MM.1S (cell line): ENCODE measurements around the gene AP2A2.

Experiments
- DNase-seq: peaks from one replicate; pipeline ENCODE4 v3.0.0-alpha.2; 2015
- H2AFZ ChIP-seq: fragments of 300-600 bp; sonication (generic); 2 replicates; pipeline ENCODE4 v1.6.0; 2016; ENCODE audit warnings: antibody characterized with exemption, low read length
- H3F3A ChIP-seq: fragments of 300-600 bp; sonication (generic); 2 replicates; pipeline ENCODE4 v1.6.1; 2016; ENCODE audit warnings: mild to moderate bottlenecking, antibody characterized with exemption, low read length, moderate library complexity, mixed read lengths; ENCODE audit not compliant: insufficient read depth
- H3K27ac ChIP-seq: fragments of 300-600 bp; sonication (generic); 2 replicates; pipeline ENCODE4 v1.5.1; 2016; ENCODE audit warnings: mild to moderate bottlenecking, low read length
- H3K27me3 ChIP-seq: fragments of 300-600 bp; sonication (generic); replicated peaks from 2 replicates; pipeline ENCODE4 v1.6.0; 2016; ENCODE audit warnings: low read length; ENCODE audit not compliant: insufficient read depth
- H3K36me3 ChIP-seq: fragments of 300-600 bp; sonication (generic); replicated peaks from 2 replicates; pipeline ENCODE4 v1.6.1; 2016; ENCODE audit warnings: mild to moderate bottlenecking, low read length, mixed read lengths; ENCODE audit not compliant: insufficient read depth
- H3K4me1 ChIP-seq: fragments of 300-600 bp; sonication (generic); 2 replicates; pipeline ENCODE4 v1.6.1; 2016; ENCODE audit warnings: low read length, mixed read lengths
- H3K4me2 ChIP-seq: fragments of 300-600 bp; sonication (generic); 2 replicates; pipeline ENCODE4 v1.6.0; 2016; ENCODE audit warnings: low read depth, low read length
- H3K4me3 ChIP-seq: fragments of 300-600 bp; sonication (generic); 2 replicates; pipeline ENCODE4 v1.5.1; 2016; ENCODE audit warnings: low read length, mixed read lengths
- H3K79me2 ChIP-seq: fragments of 300-600 bp; sonication (generic); 2 replicates; pipeline ENCODE4 v1.6.1; 2016; ENCODE audit warnings: mixed run types, low read length, mixed read lengths
- H3K9ac ChIP-seq: fragments of 300-600 bp; sonication (generic); 2 replicates; pipeline ENCODE4 v1.6.1; 2016; ENCODE audit warnings: low read length, mixed read lengths
- H3K9me2 ChIP-seq: fragments of 300-600 bp; sonication (generic); replicated peaks from 2 replicates; pipeline ENCODE4 v1.6.1; 2016; ENCODE audit warnings: mild to moderate bottlenecking, low read length, mixed read lengths; ENCODE audit not compliant: insufficient read depth
- H3K9me3 ChIP-seq: fragments of 300-600 bp; sonication (generic); replicated peaks from 2 replicates; pipeline ENCODE4 v1.6.1; 2016; ENCODE audit warnings: mild to moderate bottlenecking, low read length, mixed read lengths; ENCODE audit not compliant: insufficient read depth
- H4K20me1 ChIP-seq: fragments of 300-600 bp; sonication (generic); 2 replicates; pipeline ENCODE4 v1.6.1; 2016; ENCODE audit warnings: mild to moderate bottlenecking, low read length, moderate library complexity, mixed read lengths; ENCODE audit not compliant: insufficient read depth
- CTCF ChIP-seq: fragments of 300-600 bp; sonication (generic); IDR thresholded peaks from 2 replicates; pipeline ENCODE4 v1.5.1; 2016; ENCODE audit warnings: antibody characterized with exemption, low read length, mixed read lengths
- EZH2 ChIP-seq: fragments of 300-600 bp; sonication (generic); optimal IDR thresholded peaks from 2 replicates; pipeline ENCODE3; 2017; ENCODE audit warnings: low read depth, mild to moderate bottlenecking, antibody characterized with exemption, low read length, mixed read lengths
- EZH2phosphoT487 ChIP-seq: fragments of 300-600 bp; sonication (generic); IDR thresholded peaks from 2 replicates; pipeline ENCODE4 v1.6.1; 2018; ENCODE audit warnings: antibody characterized with exemption, low read length

The AP2A2 gene

GRCh38 chr11:992577-992976 is 66.9 kb downstream of the AP2A2 start:
- Histone ChIP-seq H3K9me2 (no peaks in the 10 kb centered on the region), H3K4me3 (no peak overlapping the region), H3K79me2 (peaks cover 4% of the 10 kb centered on the region; the same call in 1 of the 2 replicates), H3F3A (no peaks in the 10 kb centered on the region), H3K9ac (no peak overlapping the region), H3K4me1 (no peaks in the 10 kb centered on the region), H3K9me3 (no peaks in the 10 kb centered on the region), H3K4me2 (no peak overlapping the region), H4K20me1 (no peaks in the 10 kb centered on the region), H3K27me3 (no peaks in the 10 kb centered on the region), H3K27ac (no peak overlapping the region), H2AFZ (no peak overlapping the region), H3K36me3 (no peaks in the 10 kb centered on the region)
- DNase-seq: no peak
- no peak for TF ChIP-seq EZH2phosphoT487
- TF ChIP-seq EZH2: no peak
- TF ChIP-seq CTCF: no peak

GRCh38 chr11:993632-994167 is 68.0 kb downstream of the AP2A2 start:
- no peak overlapping the region for H3K4me2 ChIP-seq
- TF ChIP-seq CTCF (no peak), EZH2 (no peak), EZH2phosphoT487 (no peak)
- no peaks in the 10 kb centered on the region for H3F3A ChIP-seq
- no peak overlapping the region for H3K4me3 ChIP-seq
- H3K36me3 ChIP-seq: no peaks in the 10 kb centered on the region
- H3K9me3 ChIP-seq: no peaks in the 10 kb centered on the region
- DNase-seq: no peak
- H2AFZ ChIP-seq: no peak overlapping the region
- no peaks in the 10 kb centered on the region for H4K20me1 ChIP-seq
- no peaks in the 10 kb centered on the region for H3K27me3 ChIP-seq
- peaks cover 4% of the 10 kb centered on the region; the same call in 1 of the 2 replicates for H3K79me2 ChIP-seq
- no peak overlapping the region for H3K27ac ChIP-seq
- H3K9me2 ChIP-seq: no peaks in the 10 kb centered on the region
- no peaks in the 10 kb centered on the region for H3K4me1 ChIP-seq
- no peak overlapping the region for H3K9ac ChIP-seq

GRCh38 chr11:995044-995751 is 69.5 kb downstream of the AP2A2 start:
- Histone ChIP-seq H4K20me1 (no peaks in the 10 kb centered on the region), H2AFZ (no peak overlapping the region), H3K27me3 (no peaks in the 10 kb centered on the region), H3K9me2 (no peaks in the 10 kb centered on the region), H3K4me2 (no peak overlapping the region), H3K79me2 (peaks cover 3% of the 10 kb centered on the region; the same call in 1 of the 2 replicates), H3K36me3 (no peaks in the 10 kb centered on the region), H3K9ac (no peak overlapping the region), H3K9me3 (no peaks in the 10 kb centered on the region), H3K4me3 (no peak overlapping the region), H3K27ac (no peak overlapping the region), H3F3A (no peaks in the 10 kb centered on the region), H3K4me1 (no peaks in the 10 kb centered on the region)
- no peak for TF ChIP-seq CTCF
- TF ChIP-seq EZH2: no peak
- TF ChIP-seq EZH2phosphoT487: no peak
- no peak for DNase-seq
